Cardiac fibroblast (primary cell): ENCODE measurements around the gene PRRC2C.

Source experiments
- DNase-seq, 2 donors: peaks; one replicate each; pipeline versions ENCODE4 v3.0.0 to v3.0.0-alpha.2; 2010; ENCODE audit warnings: low read depth in 2 of 2
- H3K4me3 ChIP-seq, 2 donors: replicated peaks in 1 of 2; 1 replicate in 1 of 2; 2 replicates in 1 of 2; pipeline ENCODE4 v1.5.1; 2011; ENCODE audit warnings: low read depth in 2 of 2, low read length in 2 of 2, mild to moderate bottlenecking in 2 of 2, moderate library complexity in 1 of 2
- CTCF ChIP-seq: IDR thresholded peaks from one replicate; pipeline ENCODE4 v1.5.1; 2011; ENCODE audit warnings: low read depth, mild to moderate bottlenecking, low read length, inconsistent platforms

PRRC2C gene

GRCh38 chr1:171623651-171624331 is 138.5 kb downstream of the PRRC2C start:
- no peak for DNase-seq
- TF ChIP-seq CTCF, result no peak
- no peak overlapping the region for H3K4me3 ChIP-seq

- DNase-seq, result no peak
- no peak overlapping the region for H3K4me3 ChIP-seq
- no peak for TF ChIP-seq CTCF
Observed at GRCh38 chr1:171625225-171625624, 139.9 kb downstream of the PRRC2C start.

- no peak for DNase-seq
- no peak overlapping the region for H3K4me3 ChIP-seq
- no peak for TF ChIP-seq CTCF
Observed at GRCh38 chr1:171627020-171627419, 141.7 kb downstream of the PRRC2C start.

- no peak for TF ChIP-seq CTCF
- no peak overlapping the region for H3K4me3 ChIP-seq
- no peak for DNase-seq
Observed at GRCh38 chr1:171628225-171628624, 142.9 kb downstream of the PRRC2C start.

GRCh38 chr1:171635661-171636060 is 150.3 kb downstream of the PRRC2C start:
- no peak for TF ChIP-seq CTCF
- no peak overlapping the region for H3K4me3 ChIP-seq
- no peak for DNase-seq

DNA sequence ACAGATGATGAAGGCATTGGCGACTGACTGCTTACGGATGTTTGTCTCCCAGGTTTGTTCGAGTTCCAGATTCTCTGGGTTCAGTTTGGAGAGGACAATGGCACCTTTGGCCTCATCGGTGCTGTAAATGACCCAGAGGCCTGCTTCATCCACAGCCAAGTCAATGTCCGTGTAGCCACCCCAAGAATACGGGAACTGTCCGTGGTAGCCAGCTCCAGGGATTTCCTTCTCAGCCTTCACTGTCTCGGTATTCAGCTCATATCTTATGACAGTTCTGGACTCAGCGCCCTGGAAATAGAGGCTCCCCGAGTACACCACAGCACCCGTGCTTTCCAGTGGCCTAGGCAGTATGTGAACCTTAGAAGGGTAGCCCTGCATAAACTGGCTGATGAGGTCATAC is 150.8 kb downstream of the PRRC2C start:
- H3K4me3 ChIP-seq, result no peak overlapping the region
- TF ChIP-seq CTCF, result no peak
- peak in 1 of 2 donors; percentile 6 for DNase-seq

DNA sequence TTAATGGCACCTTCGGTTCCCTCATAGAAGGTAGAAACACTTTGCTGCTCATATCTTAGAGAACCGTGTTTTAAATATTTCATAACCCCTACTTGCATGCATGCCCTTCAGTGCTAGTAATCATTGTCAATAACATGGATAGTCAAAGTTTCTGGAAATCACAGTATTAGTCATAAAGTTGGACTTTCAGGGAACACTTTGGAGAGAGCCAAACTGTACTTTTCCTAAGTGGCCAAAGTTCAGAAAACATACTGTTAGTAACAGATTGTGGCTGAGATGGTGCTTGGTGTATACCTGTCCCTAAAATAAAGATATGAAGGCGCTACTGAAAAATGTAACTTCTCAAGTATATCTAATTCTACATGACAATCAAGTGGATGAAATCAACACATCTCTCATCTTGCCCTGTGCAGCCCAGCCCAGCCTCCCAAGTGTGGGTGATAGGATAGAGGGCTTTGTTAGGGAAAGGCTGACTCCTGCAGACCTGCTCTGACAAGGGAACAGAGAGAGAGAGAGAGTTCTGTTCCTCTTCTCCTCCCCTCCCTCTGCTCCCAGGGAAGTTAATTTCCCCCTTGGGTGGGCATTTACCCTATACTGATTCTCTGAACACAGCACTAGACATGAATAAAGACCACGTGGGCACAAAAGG is 152.7 kb downstream of the PRRC2C start:
- no peak overlapping the region for H3K4me3 ChIP-seq
- DNase-seq, result no peak
- TF ChIP-seq CTCF, result no peak
